ENCODE measurements around the gene RTKN. TPM values are rescaled to one million over a fixed set of nuclear protein-coding genes. Genes with fewer than 3 reads are reported as not detected.
A peak's percentile ranks its signal among the peaks of the same experiment; 100 is the strongest.
"Not testable (repeated sequence)": the region's sequence is repeated elsewhere in the genome, so short reads cannot be mapped to it uniquely, and the experiment has no call there.

The RTKN gene
- polyA plus RNA-seq, 2 donors, result 20.2 to 20.8 TPM

DNA sequence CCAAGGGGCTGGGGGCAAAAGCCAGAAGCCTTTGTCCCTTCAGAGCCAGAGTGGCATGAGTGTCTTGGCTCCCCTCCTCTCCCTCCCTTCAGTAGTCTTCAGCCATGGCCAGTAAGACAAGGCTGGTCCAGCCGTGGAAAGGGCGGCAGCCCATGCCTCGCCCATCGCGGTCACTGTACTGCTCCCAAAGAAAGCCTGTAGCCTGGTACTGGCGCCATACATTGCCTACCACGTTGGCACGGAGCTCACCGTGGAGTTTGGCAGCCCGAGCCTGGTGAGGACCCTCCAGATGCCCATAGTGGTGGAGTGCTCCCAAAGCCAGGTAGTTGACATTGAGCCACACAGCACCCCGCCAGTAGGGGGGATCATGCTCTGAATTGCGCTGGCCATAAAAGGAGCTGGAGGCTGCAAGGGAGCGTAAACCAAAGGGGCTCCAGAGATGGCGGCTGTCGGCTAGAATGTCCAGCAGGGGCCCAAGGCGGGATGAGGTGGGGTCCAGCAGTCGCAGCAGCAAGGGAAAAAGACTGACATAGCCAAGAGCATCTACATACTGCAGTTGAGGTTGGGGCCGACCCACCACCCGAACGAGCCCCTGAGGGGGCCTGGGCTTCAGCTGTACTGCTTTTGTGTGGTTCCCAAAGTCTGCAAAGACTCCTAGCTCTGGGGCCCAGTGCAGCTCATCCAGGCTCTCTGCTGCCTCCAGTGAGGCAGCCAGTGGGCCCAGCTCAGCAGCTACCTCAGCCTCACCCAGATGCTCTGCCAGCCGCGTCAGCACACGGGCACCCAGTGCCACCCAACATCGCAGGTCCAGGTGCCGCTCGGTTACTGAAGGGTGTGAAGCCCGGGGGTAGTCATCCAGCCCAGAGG, 19.7 kb upstream of the RTKN start:
- 88 to 89% methylated on average over 27 of the region's 27 CpGs for WGBS, 2 donors
- Histone ChIP-seq H3K36me3 (ENCODE audit: control insufficient read depth in 2 of 2, insufficient read depth in 2 of 2, low read length in 1 of 2) (peaks cover 0 to 16% of the 10 kb centered on the region in 2 donors), H3K4me3 (ENCODE audit: low read depth in 1 of 2, low read length in 2 of 2) (no peak overlapping the region), H3K27ac (ENCODE audit: low read depth in 2 of 2, low read length in 1 of 2) (no peak overlapping the region), H3K27me3 (ENCODE audit: control insufficient read depth in 1 of 2, insufficient read depth in 2 of 2, low read length in 2 of 2) (no peaks in the 10 kb centered on the region), H3K9me3 (ENCODE audit: control insufficient read depth in 2 of 2, insufficient read depth in 1 of 2, low read depth in 1 of 2, low read length in 1 of 2) (no peaks in the 10 kb centered on the region), H3K4me1 (ENCODE audit: control insufficient read depth in 2 of 2, insufficient read depth in 2 of 2, low read length in 1 of 2) (peaks cover 0 to 4% of the 10 kb centered on the region in 2 donors)

DNA sequence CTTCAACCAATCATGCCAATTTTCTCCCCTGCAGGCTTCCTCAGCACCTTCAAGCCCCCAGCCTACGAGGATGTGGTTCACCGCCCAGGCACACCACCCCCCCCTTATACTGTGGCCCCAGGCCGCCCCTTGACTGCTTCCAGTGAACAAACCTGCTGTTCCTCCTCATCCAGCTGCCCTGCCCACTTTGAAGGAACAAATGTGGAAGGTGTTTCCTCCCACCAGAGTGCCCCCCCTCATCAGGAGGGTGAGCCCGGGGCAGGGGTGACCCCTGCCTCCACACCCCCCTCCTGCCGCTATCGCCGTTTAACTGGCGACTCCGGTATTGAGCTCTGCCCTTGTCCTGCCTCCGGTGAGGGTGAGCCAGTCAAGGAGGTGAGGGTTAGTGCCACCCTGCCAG, 18.4 kb upstream of the RTKN start:
- H3K27me3 ChIP-seq (ENCODE audit: control insufficient read depth in 1 of 2, insufficient read depth in 2 of 2, low read length in 2 of 2); H3K4me1 ChIP-seq (ENCODE audit: control insufficient read depth in 2 of 2, insufficient read depth in 2 of 2, low read length in 1 of 2); H3K9me3 ChIP-seq (ENCODE audit: control insufficient read depth in 2 of 2, insufficient read depth in 1 of 2, low read depth in 1 of 2, low read length in 1 of 2); H3K27ac ChIP-seq (ENCODE audit: low read depth in 2 of 2, low read length in 1 of 2); H3K4me3 ChIP-seq (ENCODE audit: low read depth in 1 of 2, low read length in 2 of 2): not testable (repeated sequence)
- peaks cover 0 to 16% of the 10 kb centered on the region in 2 donors for H3K36me3 ChIP-seq (ENCODE audit: control insufficient read depth in 2 of 2, insufficient read depth in 2 of 2, low read length in 1 of 2)
- 74 to 76% methylated on average over 9 to 10 of the region's 10 CpGs for WGBS, 2 donors

DNA sequence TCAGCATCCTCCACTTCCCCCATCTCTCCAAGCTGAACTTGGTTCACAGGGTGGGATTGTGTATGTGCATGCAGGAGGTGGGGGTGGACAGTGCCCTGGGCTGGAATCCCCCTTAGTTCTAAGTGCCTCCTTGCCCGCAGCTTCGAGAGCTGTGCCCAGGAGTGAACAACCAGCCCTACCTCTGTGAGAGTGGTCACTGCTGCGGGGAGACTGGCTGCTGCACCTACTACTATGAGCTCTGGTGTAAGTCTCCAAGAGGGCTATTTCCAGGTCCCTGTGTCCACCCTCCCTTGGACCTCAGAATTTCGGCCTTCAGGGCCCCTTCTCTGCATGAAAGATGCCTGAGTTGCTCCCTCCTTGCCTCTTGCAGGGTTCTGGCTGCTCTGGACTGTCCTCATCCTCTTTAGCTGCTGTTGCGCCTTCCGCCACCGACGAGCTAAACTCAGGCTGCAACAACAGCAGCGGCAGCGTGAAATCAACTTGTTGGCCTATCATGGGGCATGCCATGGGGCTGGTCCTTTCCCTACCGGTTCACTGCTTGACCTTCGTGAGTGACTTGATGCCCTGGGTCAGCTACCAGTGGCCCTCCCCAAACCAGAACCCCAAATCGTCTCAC, 17.9 kb upstream of the RTKN start:
- not testable (repeated sequence) for H3K27ac ChIP-seq (ENCODE audit: low read depth in 2 of 2, low read length in 1 of 2); H3K9me3 ChIP-seq (ENCODE audit: control insufficient read depth in 2 of 2, insufficient read depth in 1 of 2, low read depth in 1 of 2, low read length in 1 of 2); H3K27me3 ChIP-seq (ENCODE audit: control insufficient read depth in 1 of 2, insufficient read depth in 2 of 2, low read length in 2 of 2); H3K4me3 ChIP-seq (ENCODE audit: low read depth in 1 of 2, low read length in 2 of 2); H3K4me1 ChIP-seq (ENCODE audit: control insufficient read depth in 2 of 2, insufficient read depth in 2 of 2, low read length in 1 of 2)
- peaks cover 0 to 16% of the 10 kb centered on the region in 2 donors for H3K36me3 ChIP-seq (ENCODE audit: control insufficient read depth in 2 of 2, insufficient read depth in 2 of 2, low read length in 1 of 2)
- 72 to 77% methylated on average over 13 of the region's 13 CpGs for WGBS, 2 donors

DNA sequence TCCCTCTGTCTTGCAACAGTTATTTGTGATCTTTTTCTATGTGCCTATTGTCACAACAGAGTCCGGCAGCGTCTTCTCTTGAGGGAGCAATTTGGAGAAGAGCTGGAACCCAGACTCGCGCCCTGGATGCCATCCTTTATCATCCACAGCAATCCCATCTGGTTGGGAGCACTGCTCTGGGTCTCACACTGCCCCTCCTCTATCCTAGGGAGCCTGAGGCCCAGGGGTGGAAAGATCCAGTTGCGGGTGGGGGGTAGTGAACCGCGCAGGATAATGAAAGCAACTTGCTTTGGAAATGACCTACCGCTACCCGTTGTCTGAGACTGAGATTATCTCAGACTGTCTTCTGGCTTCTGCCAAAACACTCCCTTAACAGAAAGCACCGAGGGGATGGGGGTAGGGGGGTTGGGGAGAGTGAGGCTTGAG, 17.2 kb upstream of the RTKN start:
- 1 to 2% methylated on average over 10 of the region's 10 CpGs for WGBS, 2 donors
- H3K9me3 ChIP-seq (ENCODE audit: control insufficient read depth in 2 of 2, insufficient read depth in 1 of 2, low read depth in 1 of 2, low read length in 1 of 2), result no peaks in the 10 kb centered on the region
- H3K27ac ChIP-seq (ENCODE audit: low read depth in 2 of 2, low read length in 1 of 2), result peak overlapping the region; percentile 49 to 78
- peaks cover 0 to 3% of the 10 kb centered on the region in 2 donors for H3K4me1 ChIP-seq (ENCODE audit: control insufficient read depth in 2 of 2, insufficient read depth in 2 of 2, low read length in 1 of 2)
- peaks cover 0 to 16% of the 10 kb centered on the region in 2 donors for H3K36me3 ChIP-seq (ENCODE audit: control insufficient read depth in 2 of 2, insufficient read depth in 2 of 2, low read length in 1 of 2)
- no peaks in the 10 kb centered on the region for H3K27me3 ChIP-seq (ENCODE audit: control insufficient read depth in 1 of 2, insufficient read depth in 2 of 2, low read length in 2 of 2)
- peak overlapping the region; percentile 64 to 65 for H3K4me3 ChIP-seq (ENCODE audit: low read depth in 1 of 2, low read length in 2 of 2)

DNA sequence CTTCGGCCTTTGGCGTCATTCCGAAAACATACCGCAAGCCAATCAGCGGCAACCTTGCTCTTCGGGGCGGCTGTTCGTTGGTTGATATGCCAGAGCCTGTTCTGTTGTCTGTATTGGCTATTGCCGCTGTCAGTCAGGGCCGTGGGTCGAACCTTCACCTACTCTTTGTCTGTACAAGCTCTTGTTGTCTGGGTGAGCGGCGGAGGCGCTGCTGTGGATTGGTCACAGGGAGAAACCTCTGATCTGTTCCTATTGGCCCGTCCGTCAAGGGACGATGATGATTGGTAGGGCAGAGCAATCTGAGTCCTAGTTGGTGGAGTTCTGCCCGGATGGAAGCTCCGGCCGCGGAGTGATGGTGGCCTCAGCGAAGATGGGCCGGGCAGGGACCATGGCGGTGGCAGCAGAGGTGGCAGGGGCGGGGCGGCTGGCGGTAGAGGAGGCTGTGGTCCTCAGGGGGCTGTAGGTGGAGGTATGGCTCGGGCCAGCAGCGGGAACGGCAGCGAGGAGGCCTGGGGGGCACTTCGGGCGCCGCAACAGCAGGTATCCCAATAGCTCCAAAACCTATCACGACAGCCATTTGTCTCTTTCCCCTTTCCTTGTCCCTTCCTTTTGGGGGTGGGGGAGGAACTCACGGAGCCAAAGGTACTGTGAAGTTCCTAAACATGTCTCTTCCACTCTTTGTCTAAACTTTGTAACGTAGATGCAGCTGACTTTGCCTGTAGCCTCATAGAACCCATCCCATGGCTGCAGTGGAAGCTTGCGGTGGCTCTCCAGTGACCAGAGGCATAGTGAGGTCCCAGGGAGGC, 16.6 kb upstream of the RTKN start, which contains the start of gene WBP1:
TSS of gene WBP1 (plus strand) at position 307 of the 806 bp plus-strand sequence. CDS start at position 472, 165 bp downstream.
- peaks cover 0 to 3% of the 10 kb centered on the region in 2 donors for H3K4me1 ChIP-seq (ENCODE audit: control insufficient read depth in 2 of 2, insufficient read depth in 2 of 2, low read length in 1 of 2)
- H3K27ac ChIP-seq (ENCODE audit: low read depth in 2 of 2, low read length in 1 of 2), result peak within 1 kb of the TSS; percentile 98 to 100
- peaks cover 0 to 16% of the 10 kb centered on the region in 2 donors for H3K36me3 ChIP-seq (ENCODE audit: control insufficient read depth in 2 of 2, insufficient read depth in 2 of 2, low read length in 1 of 2)
- no peaks in the 10 kb centered on the region for H3K27me3 ChIP-seq (ENCODE audit: control insufficient read depth in 1 of 2, insufficient read depth in 2 of 2, low read length in 2 of 2)
- WGBS, 2 donors, result 0 to 1% methylated on average over 34 to 38 of the region's 38 CpGs
- H3K4me3 ChIP-seq (ENCODE audit: low read depth in 1 of 2, low read length in 2 of 2), result peak within 1 kb of the TSS; percentile 64 to 69
- H3K9me3 ChIP-seq (ENCODE audit: control insufficient read depth in 2 of 2, insufficient read depth in 1 of 2, low read depth in 1 of 2, low read length in 1 of 2), result no peaks in the 10 kb centered on the region

DNA sequence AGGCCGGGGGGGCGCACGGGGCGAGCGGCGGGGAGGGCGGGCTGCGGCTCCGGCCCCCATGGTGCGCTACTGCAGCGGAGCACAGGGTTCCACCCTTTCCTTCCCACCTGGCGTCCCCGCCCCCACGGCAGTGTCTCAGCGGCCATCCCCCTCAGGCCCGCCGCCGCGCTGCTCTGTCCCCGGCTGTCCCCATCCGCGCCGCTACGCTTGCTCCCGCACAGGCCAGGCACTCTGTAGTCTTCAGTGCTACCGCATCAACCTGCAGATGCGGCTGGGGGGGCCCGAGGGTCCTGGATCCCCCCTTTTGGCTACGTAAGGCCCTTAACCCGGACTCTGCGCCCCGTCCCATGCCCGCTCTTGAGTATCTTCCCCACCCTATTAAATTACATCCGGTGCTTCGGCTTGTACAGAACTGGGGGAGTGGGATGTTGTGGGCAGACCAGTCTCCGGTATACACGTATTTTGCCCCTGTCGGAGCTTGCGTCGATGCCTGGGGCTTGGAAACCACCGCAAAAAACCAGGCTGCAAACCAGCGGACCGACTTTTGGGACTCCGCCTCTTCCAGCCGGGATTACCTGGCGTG, 15.9 kb upstream of the RTKN start:
- peaks cover 0 to 3% of the 10 kb centered on the region in 2 donors for H3K4me1 ChIP-seq (ENCODE audit: control insufficient read depth in 2 of 2, insufficient read depth in 2 of 2, low read length in 1 of 2)
- peak overlapping the region; percentile 98 to 100 for H3K27ac ChIP-seq (ENCODE audit: low read depth in 2 of 2, low read length in 1 of 2)
- WGBS, 2 donors, result 1% methylated on average over 28 to 46 of the region's 46 CpGs
- no peaks in the 10 kb centered on the region for H3K9me3 ChIP-seq (ENCODE audit: control insufficient read depth in 2 of 2, insufficient read depth in 1 of 2, low read depth in 1 of 2, low read length in 1 of 2)
- H3K36me3 ChIP-seq (ENCODE audit: control insufficient read depth in 2 of 2, insufficient read depth in 2 of 2, low read length in 1 of 2), result peaks cover 0 to 15% of the 10 kb centered on the region in 2 donors
- H3K27me3 ChIP-seq (ENCODE audit: control insufficient read depth in 1 of 2, insufficient read depth in 2 of 2, low read length in 2 of 2), result no peaks in the 10 kb centered on the region
- H3K4me3 ChIP-seq (ENCODE audit: low read depth in 1 of 2, low read length in 2 of 2), result peak overlapping the region; percentile 64 to 69

DNA sequence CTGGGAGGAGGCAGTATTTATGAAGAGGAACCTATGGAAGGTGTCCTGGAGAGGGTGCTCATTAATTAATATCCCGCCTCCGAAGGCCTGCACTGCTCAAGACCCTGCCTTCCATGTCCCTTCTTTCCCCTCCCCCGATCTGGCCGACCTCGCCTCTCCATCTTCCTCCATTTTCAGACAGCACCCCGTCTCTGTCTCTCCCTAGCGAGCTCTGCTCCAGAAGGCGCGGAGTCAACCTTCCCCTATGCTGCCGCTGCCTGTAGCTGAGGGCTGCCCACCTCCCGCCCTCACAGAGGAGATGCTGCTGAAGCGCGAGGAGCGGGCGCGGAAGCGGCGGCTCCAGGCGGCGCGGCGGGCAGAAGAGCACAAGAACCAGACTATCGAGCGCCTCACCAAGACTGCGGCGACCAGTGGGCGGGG, 15.4 kb upstream of the RTKN start:
- WGBS, 2 donors, result 0 to 1% methylated on average over 25 to 27 of the region's 27 CpGs
- peaks cover 0 to 3% of the 10 kb centered on the region in 2 donors for H3K4me1 ChIP-seq (ENCODE audit: control insufficient read depth in 2 of 2, insufficient read depth in 2 of 2, low read length in 1 of 2)

DNA sequence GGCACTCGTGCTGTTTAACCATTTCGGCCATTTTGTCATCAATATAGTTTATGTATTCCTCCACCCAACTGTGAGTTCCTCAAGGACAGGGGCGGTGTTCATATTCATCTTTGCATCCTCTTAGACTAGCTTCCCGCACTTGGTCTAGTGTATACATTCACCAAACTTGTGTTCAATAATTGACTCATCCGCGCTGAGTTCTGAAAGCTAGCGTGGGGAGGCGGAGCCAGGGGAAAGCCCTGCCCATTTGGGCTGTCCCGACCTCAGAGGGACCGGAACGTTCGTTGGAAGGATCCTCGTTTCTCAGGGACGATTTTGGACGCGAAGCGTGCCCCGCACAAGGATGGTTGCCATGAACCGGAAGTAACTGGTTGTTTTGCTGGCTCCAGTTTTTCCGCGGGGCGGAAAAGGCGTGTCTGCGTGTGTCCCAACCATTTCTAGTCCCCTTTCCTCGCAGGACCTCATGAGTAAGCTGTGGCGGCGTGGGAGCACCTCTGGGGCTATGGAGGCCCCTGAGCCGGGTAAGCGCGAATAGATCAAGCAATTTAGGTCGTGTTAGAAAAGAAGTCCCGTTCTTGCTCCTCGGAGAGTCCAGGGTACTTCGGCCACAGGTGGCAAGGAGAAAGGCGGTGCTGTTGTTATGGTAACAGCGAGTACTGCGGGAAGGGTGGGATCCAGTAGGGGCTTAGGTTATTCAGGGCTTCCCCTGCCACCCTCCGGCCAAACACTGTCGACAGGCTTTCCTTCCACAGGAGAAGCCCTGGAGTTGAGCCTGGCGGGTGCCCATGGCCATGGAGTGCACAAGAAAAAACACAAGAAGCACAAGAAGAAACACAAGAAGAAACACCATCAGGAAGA, 13.1 kb upstream of the RTKN start, which contains the start of gene INO80B:
TSS of gene INO80B (plus strand) at position 434 of the 858 bp plus-strand sequence. CDS start at position 464, 30 bp downstream.
- H3K9me3 ChIP-seq (ENCODE audit: control insufficient read depth in 2 of 2, insufficient read depth in 1 of 2, low read depth in 1 of 2, low read length in 1 of 2), result no peaks in the 10 kb centered on the region
- H3K36me3 ChIP-seq (ENCODE audit: control insufficient read depth in 2 of 2, insufficient read depth in 2 of 2, low read length in 1 of 2), result no peaks in the 10 kb centered on the region
- H3K27me3 ChIP-seq (ENCODE audit: control insufficient read depth in 1 of 2, insufficient read depth in 2 of 2, low read length in 2 of 2), result no peaks in the 10 kb centered on the region
- H3K4me1 ChIP-seq (ENCODE audit: control insufficient read depth in 2 of 2, insufficient read depth in 2 of 2, low read length in 1 of 2), result peaks cover 0 to 3% of the 10 kb centered on the region in 2 donors
- H3K27ac ChIP-seq (ENCODE audit: low read depth in 2 of 2, low read length in 1 of 2), result peak within 1 kb of the TSS; percentile 46 to 61
- WGBS, 2 donors, result 1% methylated on average over 40 of the region's 40 CpGs
- H3K4me3 ChIP-seq (ENCODE audit: low read depth in 1 of 2, low read length in 2 of 2), result peak within 1 kb of the TSS; percentile 65 to 86

More for the DNA sequence above, 15.4 kb upstream of the RTKN start:
- peaks cover 0 to 10% of the 10 kb centered on the region in 2 donors for H3K36me3 ChIP-seq (ENCODE audit: control insufficient read depth in 2 of 2, insufficient read depth in 2 of 2, low read length in 1 of 2)
- H3K27me3 ChIP-seq (ENCODE audit: control insufficient read depth in 1 of 2, insufficient read depth in 2 of 2, low read length in 2 of 2), result no peaks in the 10 kb centered on the region
- H3K9me3 ChIP-seq (ENCODE audit: control insufficient read depth in 2 of 2, insufficient read depth in 1 of 2, low read depth in 1 of 2, low read length in 1 of 2), result no peaks in the 10 kb centered on the region
- H3K27ac ChIP-seq (ENCODE audit: low read depth in 2 of 2, low read length in 1 of 2), result peak overlapping the region; percentile 98 to 100
- peak overlapping the region; percentile 64 to 69 for H3K4me3 ChIP-seq (ENCODE audit: low read depth in 1 of 2, low read length in 2 of 2)
